Retinal pigment epithelial cell (primary cell): ENCODE results near the gene LCNL1.

ENCODE experiments used
- DNase-seq: peaks from one replicate; pipeline ENCODE4 v3.0.0-alpha.2; 2010; ENCODE audit warnings: low read depth
- H3K4me3 ChIP-seq: 2 replicates; pipeline ENCODE4 v1.5.1; 2011; ENCODE audit warnings: mild to moderate bottlenecking, low read length, control low read depth, moderate library complexity
- CTCF ChIP-seq: conservative IDR thresholded peaks from 2 replicates; pipeline ENCODE4 v1.5.1; 2011; ENCODE audit warnings: low read depth, low read length, control low read depth, inconsistent platforms

The LCNL1 gene

GRCh38 chr9:137021979-137022661 lies 39.3 kb downstream of the LCNL1 start:
- no peak for TF ChIP-seq CTCF
- no peak for DNase-seq
- no peak overlapping the region for H3K4me3 ChIP-seq

- DNase-seq: no peak
- TF ChIP-seq CTCF: no peak
- H3K4me3 ChIP-seq: no peak overlapping the region
Observed at GRCh38 chr9:137022662-137023008, 39.8 kb downstream of the LCNL1 start.

GRCh38 chr9:137023157-137023556 lies 40.4 kb downstream of the LCNL1 start:
- DNase-seq: no peak
- H3K4me3 ChIP-seq: no peak overlapping the region
- no peak for TF ChIP-seq CTCF

GRCh38 chr9:137023583-137023991 lies 40.8 kb downstream of the LCNL1 start:
- H3K4me3 ChIP-seq: no peak overlapping the region
- no peak for DNase-seq
- no peak for TF ChIP-seq CTCF

GRCh38 chr9:137025517-137025966 lies 42.7 kb downstream of the LCNL1 start:
- H3K4me3 ChIP-seq: no peak overlapping the region
- TF ChIP-seq CTCF: no peak
- DNase-seq: peak; percentile 78

- no peak for TF ChIP-seq CTCF
- peak overlapping the region; percentile 52 for H3K4me3 ChIP-seq
- no peak for DNase-seq
Observed at GRCh38 chr9:137026384-137026783, 43.6 kb downstream of the LCNL1 start.

GRCh38 chr9:137026828-137027227 lies 44.0 kb downstream of the LCNL1 start:
- DNase-seq: no peak
- H3K4me3 ChIP-seq: peak overlapping the region; percentile 52
- TF ChIP-seq CTCF: no peak
